ENCODE data around the gene NMUR1.
"Not testable (repeated sequence)": the region's sequence is repeated elsewhere in the genome, so short reads cannot be mapped to it uniquely, and the experiment has no call there.

The NMUR1 gene, protein sequence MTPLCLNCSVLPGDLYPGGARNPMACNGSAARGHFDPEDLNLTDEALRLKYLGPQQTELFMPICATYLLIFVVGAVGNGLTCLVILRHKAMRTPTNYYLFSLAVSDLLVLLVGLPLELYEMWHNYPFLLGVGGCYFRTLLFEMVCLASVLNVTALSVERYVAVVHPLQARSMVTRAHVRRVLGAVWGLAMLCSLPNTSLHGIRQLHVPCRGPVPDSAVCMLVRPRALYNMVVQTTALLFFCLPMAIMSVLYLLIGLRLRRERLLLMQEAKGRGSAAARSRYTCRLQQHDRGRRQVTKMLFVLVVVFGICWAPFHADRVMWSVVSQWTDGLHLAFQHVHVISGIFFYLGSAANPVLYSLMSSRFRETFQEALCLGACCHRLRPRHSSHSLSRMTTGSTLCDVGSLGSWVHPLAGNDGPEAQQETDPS

DNA sequence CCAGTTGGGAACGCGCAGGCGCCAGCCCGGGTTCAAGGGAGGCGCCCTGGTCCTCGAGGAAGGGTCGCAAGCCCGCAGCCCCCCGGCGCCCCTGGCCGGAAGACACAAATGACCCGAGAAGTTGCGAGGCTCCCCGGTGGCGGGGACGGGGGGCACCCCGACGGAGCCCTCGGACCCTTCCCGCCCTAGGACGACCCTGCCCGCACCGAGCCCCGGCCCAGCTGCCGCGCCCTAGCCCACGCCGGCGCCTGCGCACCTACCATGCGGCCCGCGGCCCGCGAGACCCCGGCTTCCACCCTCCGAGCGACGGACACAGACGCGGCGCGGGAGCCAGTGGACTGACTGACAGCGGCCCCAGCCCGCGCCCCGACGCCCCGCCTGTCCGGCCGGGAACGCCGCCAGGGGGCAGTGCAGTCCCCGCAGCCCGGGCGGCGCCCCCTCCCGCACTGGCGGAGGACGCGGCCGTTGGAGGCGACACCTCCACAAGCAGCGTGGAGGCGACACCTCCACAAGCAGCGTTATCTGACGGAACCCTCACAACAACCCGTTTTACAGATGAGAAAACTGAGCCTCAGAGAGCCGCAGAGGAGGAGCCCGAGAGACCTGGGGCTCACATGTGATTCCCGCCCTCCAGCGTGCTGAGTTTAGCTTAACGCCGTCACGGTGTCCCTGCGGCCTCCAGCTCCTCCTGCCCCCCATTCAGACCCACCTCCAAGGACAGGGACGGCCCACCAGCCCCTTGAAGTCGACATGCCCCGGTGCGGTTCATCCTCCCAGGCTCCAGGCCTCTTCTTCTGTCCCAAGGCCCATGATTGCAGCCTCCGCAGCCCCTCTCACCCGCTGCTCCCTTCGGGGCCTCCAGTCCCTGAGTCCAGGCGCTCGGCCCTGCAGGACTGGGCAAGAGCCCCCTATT lies at the start of gene NMUR1:
TSS of gene NMUR1 (minus strand) at position 347 of the 913 bp plus-strand sequence. CDS start at position 263, 84 bp downstream.
- Mint-ChIP-seq H3K4me1 (peaks cover 67% of the 10 kb centered on the region), H3K4me3 (peak within 1 kb of the TSS; percentile 77), H3K9me3 (no peaks in the 10 kb centered on the region), H3K27me3 (no peaks in the 10 kb centered on the region), H3K27ac (ENCODE audit: low read depth) (peak within 1 kb of the TSS; percentile 91), H3K36me3 (ENCODE audit: insufficient read depth) (no peaks in the 10 kb centered on the region)
- ATAC-seq (replicated peaks; ENCODE audit: extremely low read depth, poor library complexity, severe bottlenecking): peak; percentile 95
- peak; percentile 56 to 74 for DNase-seq (ENCODE audit: low spot score in 2 of 2)

DNA sequence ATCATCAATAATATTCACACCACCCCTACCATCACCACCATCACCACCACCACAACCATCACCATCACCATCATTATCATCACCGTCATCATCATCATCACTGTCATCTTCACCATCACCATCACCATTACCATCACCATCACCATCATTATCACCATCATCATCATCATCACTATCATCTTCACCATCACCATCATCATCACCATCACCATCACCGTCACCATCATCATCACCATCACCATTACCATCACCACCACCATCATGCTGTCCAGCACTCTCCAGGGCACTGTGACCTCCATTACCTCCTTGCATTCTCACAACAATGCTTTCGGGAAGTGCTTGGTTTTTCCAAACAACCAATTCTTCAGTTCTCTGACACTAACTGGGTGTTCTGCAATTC lies 49.3 kb upstream of the NMUR1 start:
- Mint-ChIP-seq H3K9me3 (peaks cover 6% of the 10 kb centered on the region), H3K27me3 (peaks cover 9% of the 10 kb centered on the region), H3K36me3 (ENCODE audit: insufficient read depth) (no peaks in the 10 kb centered on the region), H3K4me3 (no peak overlapping the region), H3K4me1 (no peaks in the 10 kb centered on the region), H3K27ac (ENCODE audit: low read depth) (no peak overlapping the region)
- no peak for DNase-seq (ENCODE audit: low spot score in 2 of 2)
- ATAC-seq (replicated peaks; ENCODE audit: extremely low read depth, poor library complexity, severe bottlenecking): no peak

DNA sequence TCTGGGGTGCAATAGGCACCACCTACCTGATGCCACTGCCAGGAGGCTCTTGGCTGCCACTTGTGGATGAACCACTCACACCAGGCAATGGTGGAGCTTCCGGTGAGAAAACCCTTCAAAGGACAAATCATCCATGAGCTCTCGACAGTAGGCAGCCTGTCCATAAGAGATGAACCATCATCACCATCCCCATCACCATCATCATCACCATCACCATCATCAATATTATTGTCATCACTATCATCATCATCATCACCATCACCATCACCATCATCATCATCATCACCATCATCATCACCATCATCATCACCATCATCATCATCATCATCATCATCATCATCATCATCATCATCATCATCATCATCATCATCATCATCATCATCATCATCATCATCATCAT lies 48.4 kb upstream of the NMUR1 start:
- ATAC-seq (replicated peaks; ENCODE audit: extremely low read depth, poor library complexity, severe bottlenecking); DNase-seq (ENCODE audit: low spot score in 2 of 2); H3K27me3 Mint-ChIP-seq; H3K27ac Mint-ChIP-seq (ENCODE audit: low read depth); H3K9me3 Mint-ChIP-seq; H3K4me1 Mint-ChIP-seq; H3K4me3 Mint-ChIP-seq; H3K36me3 Mint-ChIP-seq (ENCODE audit: insufficient read depth): not testable (repeated sequence)

DNA sequence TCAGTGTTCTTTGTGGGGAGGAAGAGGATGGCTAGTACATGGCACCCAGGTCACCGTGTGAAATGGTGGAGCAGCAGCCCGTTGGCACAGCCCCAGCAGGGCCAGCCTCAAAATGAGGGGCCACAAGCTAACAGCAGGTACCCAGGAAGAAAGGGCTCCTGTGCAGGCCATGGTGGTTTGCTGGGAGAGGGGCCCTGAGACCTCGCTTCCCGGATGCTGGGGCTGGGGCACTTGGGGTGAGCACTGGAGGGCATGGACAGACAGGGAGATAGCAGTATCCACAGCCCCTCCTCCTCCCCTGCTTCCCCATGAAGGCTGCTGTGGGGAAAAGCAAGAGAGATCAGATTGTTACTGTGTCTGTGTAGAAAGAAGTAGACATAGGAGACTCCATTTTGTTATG lies 46.2 kb upstream of the NMUR1 start:
- no peak overlapping the region for H3K27ac Mint-ChIP-seq (ENCODE audit: low read depth)
- H3K27me3 Mint-ChIP-seq: peaks cover 9% of the 10 kb centered on the region
- H3K4me3 Mint-ChIP-seq: no peak overlapping the region
- no peaks in the 10 kb centered on the region for H3K36me3 Mint-ChIP-seq (ENCODE audit: insufficient read depth)
- DNase-seq (ENCODE audit: low spot score in 2 of 2) (no peak), ATAC-seq (replicated peaks; ENCODE audit: extremely low read depth, poor library complexity, severe bottlenecking) (no peak)
- H3K4me1 Mint-ChIP-seq: no peaks in the 10 kb centered on the region
- peaks cover 6% of the 10 kb centered on the region for H3K9me3 Mint-ChIP-seq

DNA sequence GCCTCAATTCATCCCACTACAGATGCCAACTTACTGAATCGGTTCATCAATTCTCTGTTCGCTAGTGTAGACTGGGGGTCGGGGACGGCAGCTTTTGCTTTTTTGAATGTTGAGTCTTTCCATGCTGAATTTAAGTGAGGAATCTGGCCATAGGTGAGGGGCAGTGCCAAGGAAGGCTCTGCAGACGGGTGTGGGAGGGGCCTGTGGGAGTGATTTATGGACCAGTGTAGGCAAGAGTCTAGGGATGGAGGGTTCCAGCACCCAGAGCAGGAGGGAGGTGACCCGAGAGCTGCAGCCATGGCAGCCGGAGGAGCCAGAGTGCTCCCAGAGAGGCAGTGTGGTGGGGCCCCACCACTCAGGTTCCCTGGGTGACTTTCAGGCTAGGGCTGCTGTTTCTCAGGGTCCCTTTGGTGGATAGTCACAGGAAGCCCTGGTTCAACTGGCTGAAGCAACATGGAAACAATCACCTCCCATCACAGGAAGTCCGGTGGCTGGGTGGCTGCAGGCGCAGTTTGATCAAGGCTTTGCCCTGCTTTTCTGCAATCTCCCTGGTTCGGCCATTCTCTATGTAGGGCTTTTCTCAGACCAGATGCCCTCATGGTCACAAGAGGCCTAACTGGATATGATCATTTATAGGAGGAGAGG lies 45.5 kb upstream of the NMUR1 start:
- DNase-seq (ENCODE audit: low spot score in 2 of 2) (no peak), ATAC-seq (replicated peaks; ENCODE audit: extremely low read depth, poor library complexity, severe bottlenecking) (no peak)
- Mint-ChIP-seq H3K27ac (ENCODE audit: low read depth) (no peak overlapping the region), H3K4me1 (no peaks in the 10 kb centered on the region), H3K4me3 (no peak overlapping the region), H3K27me3 (peaks cover 9% of the 10 kb centered on the region), H3K36me3 (ENCODE audit: insufficient read depth) (no peaks in the 10 kb centered on the region), H3K9me3 (peaks cover 6% of the 10 kb centered on the region)

DNA sequence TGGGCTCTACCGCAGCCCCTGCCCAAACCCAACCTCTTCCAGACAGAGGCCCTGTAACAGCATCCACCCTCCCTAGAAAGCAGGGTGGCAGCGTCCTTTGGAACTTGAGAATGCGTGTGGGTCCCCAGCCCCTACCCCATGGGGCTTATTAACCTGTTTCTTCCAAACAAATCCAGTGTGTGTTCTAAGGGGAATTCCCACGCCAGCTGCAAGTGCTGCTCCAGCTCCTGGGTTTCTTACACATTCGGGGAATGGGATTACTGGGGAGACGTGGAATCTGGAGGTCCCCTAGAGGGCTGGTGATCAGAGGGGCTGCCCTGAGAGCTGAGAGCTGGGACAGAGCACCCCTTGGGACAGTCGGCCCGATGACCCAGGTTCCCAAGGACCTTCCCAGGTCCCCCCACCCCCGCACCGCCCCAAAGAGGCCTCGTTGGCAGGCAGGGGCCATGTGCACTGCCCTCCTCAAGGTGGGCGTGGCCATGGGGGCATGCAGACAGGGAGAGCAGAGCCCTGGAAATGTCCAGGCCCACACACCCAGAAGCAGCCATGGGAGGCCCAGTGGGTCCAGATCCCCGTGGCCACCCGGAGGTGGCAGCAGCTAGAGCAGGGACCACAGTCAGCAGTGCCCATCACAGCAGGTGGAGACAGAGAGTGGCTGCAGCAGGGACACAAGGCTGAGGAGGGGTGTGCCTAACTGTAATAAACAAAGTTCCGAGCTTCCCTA lies 43.6 kb upstream of the NMUR1 start:
- DNase-seq (ENCODE audit: low spot score in 2 of 2): no peak
- no peaks in the 10 kb centered on the region for H3K9me3 Mint-ChIP-seq

DNA sequence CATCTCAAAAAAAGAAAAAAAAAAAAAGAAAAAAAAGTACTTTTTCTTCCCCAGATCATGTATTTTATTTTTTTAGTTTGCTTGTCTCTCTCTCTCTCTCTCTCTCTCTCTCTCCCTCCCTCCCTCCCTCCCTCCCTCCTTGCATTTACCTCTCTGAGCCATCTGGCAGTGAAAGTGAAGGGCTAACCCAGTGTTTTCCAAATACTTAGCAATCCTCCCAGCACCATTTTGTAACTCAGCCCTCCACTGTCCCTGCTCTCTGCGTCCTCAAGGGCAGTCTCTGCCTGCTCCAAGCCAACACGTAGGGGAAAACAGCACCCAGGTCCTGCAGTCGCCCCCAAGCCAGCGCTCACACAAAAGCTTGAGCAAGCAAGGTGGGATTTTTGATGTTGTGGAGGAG lies 42.9 kb upstream of the NMUR1 start:
- no peaks in the 10 kb centered on the region for H3K27me3 Mint-ChIP-seq
- peak overlapping the region; percentile 19 for H3K27ac Mint-ChIP-seq (ENCODE audit: low read depth)
- DNase-seq (ENCODE audit: low spot score in 2 of 2) (no peak), ATAC-seq (replicated peaks; ENCODE audit: extremely low read depth, poor library complexity, severe bottlenecking) (no peak)
- no peaks in the 10 kb centered on the region for H3K36me3 Mint-ChIP-seq (ENCODE audit: insufficient read depth)
- no peaks in the 10 kb centered on the region for H3K9me3 Mint-ChIP-seq
- no peaks in the 10 kb centered on the region for H3K4me1 Mint-ChIP-seq
- no peak overlapping the region for H3K4me3 Mint-ChIP-seq

More for the DNA sequence above, 43.6 kb upstream of the NMUR1 start:
- H3K27ac Mint-ChIP-seq (ENCODE audit: low read depth): peak overlapping the region; percentile 19
- no peak overlapping the region for H3K4me3 Mint-ChIP-seq
- H3K27me3 Mint-ChIP-seq: no peaks in the 10 kb centered on the region
- H3K36me3 Mint-ChIP-seq (ENCODE audit: insufficient read depth): no peaks in the 10 kb centered on the region
- no peak for ATAC-seq (replicated peaks; ENCODE audit: extremely low read depth, poor library complexity, severe bottlenecking)
- H3K4me1 Mint-ChIP-seq: no peaks in the 10 kb centered on the region

DNA sequence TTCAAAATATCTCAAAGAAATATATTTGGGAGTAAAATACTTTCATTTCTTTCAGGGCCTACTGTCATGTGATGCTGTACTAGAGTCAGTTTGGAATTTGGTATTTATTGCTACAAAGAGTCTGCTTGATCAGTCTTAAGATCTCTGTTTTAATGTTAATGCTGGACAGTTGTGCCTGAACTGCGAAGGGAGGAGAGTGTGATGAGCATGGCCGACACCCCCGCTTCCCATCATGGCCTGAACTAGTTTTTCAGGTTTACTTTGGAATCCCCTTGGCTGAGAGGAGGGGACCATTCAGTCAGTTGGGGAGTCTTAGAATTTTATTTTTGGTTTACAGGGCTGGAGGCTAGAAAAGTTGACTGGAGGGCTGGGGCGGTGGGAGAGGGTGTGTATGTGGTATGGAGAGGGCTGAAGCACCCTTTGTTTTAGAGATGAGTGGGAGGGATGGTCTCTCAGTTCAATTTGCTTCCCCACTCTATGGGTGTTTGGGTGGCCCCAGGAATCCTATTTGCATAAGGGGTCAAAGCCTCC lies 41.5 kb upstream of the NMUR1 start:
- DNase-seq (ENCODE audit: low spot score in 2 of 2): no peak
- no peaks in the 10 kb centered on the region for H3K4me1 Mint-ChIP-seq
- H3K27me3 Mint-ChIP-seq: no peaks in the 10 kb centered on the region
- H3K9me3 Mint-ChIP-seq: no peaks in the 10 kb centered on the region
- no peak overlapping the region for H3K4me3 Mint-ChIP-seq
- ATAC-seq (replicated peaks; ENCODE audit: extremely low read depth, poor library complexity, severe bottlenecking): no peak
- H3K36me3 Mint-ChIP-seq (ENCODE audit: insufficient read depth): no peaks in the 10 kb centered on the region
- H3K27ac Mint-ChIP-seq (ENCODE audit: low read depth): no peak overlapping the region

DNA sequence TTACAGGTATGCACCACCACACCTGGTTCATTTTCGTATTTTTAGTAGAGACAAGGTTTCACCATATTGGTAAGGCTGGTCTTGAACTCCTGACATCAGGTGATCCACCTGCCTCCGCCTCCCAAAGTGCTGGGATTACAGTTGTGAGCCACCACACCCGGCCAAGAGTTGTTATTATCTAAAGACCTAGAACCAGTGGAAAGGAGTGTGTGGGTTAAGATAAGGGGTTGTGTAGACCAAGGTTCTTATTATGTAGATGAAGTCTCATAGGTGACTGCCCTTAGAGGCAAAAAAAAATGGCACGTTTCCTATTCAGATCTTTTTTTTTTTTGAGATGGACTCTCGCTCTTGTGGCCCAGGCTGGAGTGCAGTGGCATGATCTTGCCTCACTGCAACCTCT lies 40.7 kb upstream of the NMUR1 start:
- not testable (repeated sequence) for H3K27me3 Mint-ChIP-seq, H3K4me1 Mint-ChIP-seq

DNA sequence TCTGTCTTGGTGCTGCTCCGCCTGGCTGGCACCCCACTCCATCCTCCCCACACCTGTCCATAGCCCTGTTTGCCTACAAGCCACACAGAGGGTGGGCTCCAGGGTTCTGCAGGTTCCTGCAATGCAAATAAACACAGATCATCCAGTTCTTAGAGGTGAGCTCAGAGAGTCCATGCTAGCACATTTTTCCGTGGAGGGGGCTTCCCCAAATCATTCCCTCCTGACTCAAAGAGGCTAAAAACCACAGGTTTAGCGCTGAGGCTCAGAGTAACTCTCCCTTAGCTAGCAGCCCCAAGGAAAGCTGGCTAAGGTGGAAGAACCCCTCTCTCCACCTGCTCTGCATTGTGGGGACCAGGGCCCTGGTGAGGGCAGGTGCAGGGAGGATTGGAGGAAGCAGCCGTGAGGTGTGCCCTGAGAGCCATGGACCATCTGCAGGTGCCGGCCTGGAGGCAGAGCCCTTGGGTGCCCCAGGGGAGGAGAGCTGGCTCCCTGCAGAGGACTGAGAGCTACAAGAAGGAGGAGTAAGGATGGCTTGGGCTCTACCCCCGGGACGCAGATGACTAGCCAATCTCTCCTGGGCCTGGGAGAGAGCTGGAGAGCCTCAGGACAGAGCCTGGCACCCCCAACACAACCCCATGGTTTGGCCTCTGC lies 38.7 kb upstream of the NMUR1 start:
- Mint-ChIP-seq H3K27ac (ENCODE audit: low read depth) (no peak overlapping the region), H3K9me3 (no peaks in the 10 kb centered on the region), H3K4me3 (no peak overlapping the region), H3K4me1 (no peaks in the 10 kb centered on the region), H3K27me3 (no peaks in the 10 kb centered on the region), H3K36me3 (ENCODE audit: insufficient read depth) (no peaks in the 10 kb centered on the region)
- ATAC-seq (replicated peaks; ENCODE audit: extremely low read depth, poor library complexity, severe bottlenecking) (no peak), DNase-seq (ENCODE audit: low spot score in 2 of 2) (no peak)

More for the DNA sequence above, 40.7 kb upstream of the NMUR1 start:
- not testable (repeated sequence) for ATAC-seq (replicated peaks; ENCODE audit: extremely low read depth, poor library complexity, severe bottlenecking); H3K27ac Mint-ChIP-seq (ENCODE audit: low read depth); H3K4me3 Mint-ChIP-seq; H3K36me3 Mint-ChIP-seq (ENCODE audit: insufficient read depth); DNase-seq (ENCODE audit: low spot score in 2 of 2); H3K9me3 Mint-ChIP-seq

DNA sequence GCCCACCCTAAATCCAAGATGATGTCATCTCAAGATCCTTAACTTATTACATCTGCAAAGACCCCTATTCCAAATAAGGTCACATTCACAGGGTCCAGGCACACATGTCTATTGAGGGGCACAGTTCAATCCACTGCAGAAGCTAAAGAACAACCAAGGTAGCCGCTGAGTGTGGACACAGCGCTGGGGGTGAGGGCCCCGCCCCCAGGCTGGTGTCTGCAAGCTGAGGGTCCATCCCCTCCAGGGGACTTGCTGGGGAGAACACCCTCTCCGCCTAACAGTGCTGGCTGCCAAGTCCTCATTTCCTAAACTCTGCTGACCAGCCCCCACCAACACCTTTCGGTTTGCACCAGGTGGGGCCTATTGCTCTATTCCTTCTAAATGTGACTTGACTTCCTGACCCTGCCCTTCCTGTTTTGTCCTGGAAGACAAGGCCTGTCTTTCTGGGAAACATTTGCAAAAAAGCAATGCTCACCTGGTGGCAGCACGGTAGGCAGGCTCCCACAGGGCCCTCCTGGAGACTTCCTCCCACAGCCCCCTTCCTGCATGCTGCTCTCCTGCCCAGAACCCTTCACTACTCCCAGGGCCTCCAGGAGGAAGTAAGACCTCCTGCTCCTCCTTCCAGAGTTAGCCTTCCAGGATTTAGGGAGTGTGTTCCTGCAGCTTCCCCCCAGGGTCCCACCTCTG lies 38.0 kb upstream of the NMUR1 start:
- DNase-seq (ENCODE audit: low spot score in 2 of 2): no peak
- Mint-ChIP-seq H3K27ac (ENCODE audit: low read depth) (no peak overlapping the region), H3K4me3 (no peak overlapping the region), H3K9me3 (no peaks in the 10 kb centered on the region), H3K36me3 (ENCODE audit: insufficient read depth) (no peaks in the 10 kb centered on the region), H3K4me1 (no peaks in the 10 kb centered on the region), H3K27me3 (no peaks in the 10 kb centered on the region)
- ATAC-seq (replicated peaks; ENCODE audit: extremely low read depth, poor library complexity, severe bottlenecking): no peak

Measured in central memory CD8-positive, alpha-beta T cell (primary cell).